ENCODE results near the gene TRIOBP.

DNA sequence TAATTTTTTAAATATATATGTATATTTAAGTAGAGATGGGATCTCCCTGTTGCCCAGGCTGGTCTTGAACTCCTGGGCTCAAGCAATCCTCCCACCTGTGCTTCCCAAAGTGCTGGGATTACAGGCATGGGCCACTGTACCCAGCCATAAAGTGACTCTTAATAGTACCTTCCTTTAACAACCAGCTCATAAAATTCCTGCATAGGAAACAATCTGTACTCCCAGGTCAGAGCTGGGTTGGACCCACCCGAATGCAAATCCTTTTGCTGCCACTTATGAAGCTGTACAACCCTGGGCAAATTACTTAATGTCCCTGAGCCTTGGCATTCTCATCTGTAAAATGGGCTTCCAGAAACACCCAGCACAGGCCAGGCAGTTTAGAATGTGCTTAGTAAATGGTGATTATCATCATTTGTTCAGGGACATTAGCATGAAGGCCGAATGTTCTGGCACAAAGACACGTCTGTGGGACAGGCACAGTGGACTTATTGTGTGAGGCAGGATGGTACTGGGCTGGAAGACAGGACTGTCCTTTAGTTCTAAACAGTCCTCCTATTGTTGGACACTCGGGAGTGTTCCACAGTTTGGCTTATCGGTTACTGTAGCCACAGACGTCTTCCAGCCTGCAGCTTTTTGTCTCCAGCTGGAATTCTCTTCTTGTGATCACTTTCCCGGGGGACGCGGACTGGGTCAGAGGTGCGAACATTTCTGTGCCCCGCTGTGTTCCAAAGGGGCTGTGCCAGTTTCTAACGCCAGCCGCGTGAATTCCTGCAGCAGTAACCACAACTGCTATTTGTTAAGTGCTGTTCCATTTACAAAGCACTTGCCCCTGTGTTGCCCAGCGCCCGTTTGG, 32.4 kb upstream of the TRIOBP start:
- TF ChIP-seq, protein P1, sequence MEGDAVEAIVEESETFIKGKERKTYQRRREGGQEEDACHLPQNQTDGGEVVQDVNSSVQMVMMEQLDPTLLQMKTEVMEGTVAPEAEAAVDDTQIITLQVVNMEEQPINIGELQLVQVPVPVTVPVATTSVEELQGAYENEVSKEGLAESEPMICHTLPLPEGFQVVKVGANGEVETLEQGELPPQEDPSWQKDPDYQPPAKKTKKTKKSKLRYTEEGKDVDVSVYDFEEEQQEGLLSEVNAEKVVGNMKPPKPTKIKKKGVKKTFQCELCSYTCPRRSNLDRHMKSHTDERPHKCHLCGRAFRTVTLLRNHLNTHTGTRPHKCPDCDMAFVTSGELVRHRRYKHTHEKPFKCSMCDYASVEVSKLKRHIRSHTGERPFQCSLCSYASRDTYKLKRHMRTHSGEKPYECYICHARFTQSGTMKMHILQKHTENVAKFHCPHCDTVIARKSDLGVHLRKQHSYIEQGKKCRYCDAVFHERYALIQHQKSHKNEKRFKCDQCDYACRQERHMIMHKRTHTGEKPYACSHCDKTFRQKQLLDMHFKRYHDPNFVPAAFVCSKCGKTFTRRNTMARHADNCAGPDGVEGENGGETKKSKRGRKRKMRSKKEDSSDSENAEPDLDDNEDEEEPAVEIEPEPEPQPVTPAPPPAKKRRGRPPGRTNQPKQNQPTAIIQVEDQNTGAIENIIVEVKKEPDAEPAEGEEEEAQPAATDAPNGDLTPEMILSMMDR (conservative IDR thresholded peaks at IDR 0.05): no peak
- no peak for TF ChIP-seq EZH2 (IDR thresholded peaks at IDR 0.05; ENCODE audit: low read depth)

Measured in PC-9 (cell line).